Mucosa of descending colon (tissue), 3 donors: ENCODE results near the gene CARD14. TPM values are rescaled to one million over a fixed set of nuclear protein-coding genes. Genes with fewer than 3 reads are reported as not detected.

Experiments
- ATAC-seq: fragments of 200-7000 bp; cut with Tn5 transposase; one replicate; pipeline ENCODE4 v1.9.1; 2020; ENCODE audit warnings: mild to moderate bottlenecking, moderate library complexity
- DNase-seq, 3 donors: peaks; one replicate each; pipeline ENCODE4 v3.0.0-alpha.2; 2020
- H3K36me3 ChIP-seq: fragments of 200-600 bp; one replicate; pipeline ENCODE4 v1.8.0; 2021; ENCODE audit warnings: low read depth, mild to moderate bottlenecking
- H3K4me1 ChIP-seq: fragments of 200-600 bp; one replicate; pipeline ENCODE4 v1.8.0; 2021; ENCODE audit warnings: low read depth, mild to moderate bottlenecking
- H3K4me3 ChIP-seq: fragments of 200-600 bp; one replicate; pipeline ENCODE4 v1.8.0; 2021; ENCODE audit warnings: mild to moderate bottlenecking
- H3K9me3 ChIP-seq: fragments of 200-600 bp; one replicate; pipeline ENCODE4 v1.8.0; 2021; ENCODE audit warnings: mild to moderate bottlenecking
- CTCF ChIP-seq: fragments of 200-600 bp; IDR thresholded peaks from one replicate; pipeline ENCODE4 v1.8.0; 2022; ENCODE audit warnings: antibody characterized with exemption, mild to moderate bottlenecking
- intact Hi-C, 2 donors: fragments of 100-400 bp; cut with DNase I in 1 of 2; cut with micrococcal nuclease in 1 of 2; formaldehyde crosslinking; loops; one replicate each; pipeline versions ENCODE4 v1.11.0 to v1.11.1; 2022; cut with DNase I, micrococcal nuclease
- total RNA-seq, 3 donors: library from RNA; stranded (reverse); fragmentation: NEBNext Ultra II Directional in 2 of 3; extraction: Animal tissue kit (Norgen Biotek cat#: 25700) in 2 of 3; gene quantifications; one replicate each; pipeline versions ENCODE4 v1.2.1 to v1.2.4, GENCODE V29; 2021 to 2023
- donor health status: DM: no; HTN: no; CAD: no; lungs with moderate emphysema.
- donor health status: DM: no; HTN: no; CAD: no.
- donor health status: DM: no; HTN: yes; CAD: no.

CARD14 gene
- total RNA-seq, 3 donors from 2014 or later, result 0.38 to 2.4 (median 1.4) TPM

- ATAC-seq (no peak), DNase-seq (no peak)
- peaks cover 9% of the 10 kb centered on the region for H3K36me3 ChIP-seq
- H3K4me3 ChIP-seq, result no peak overlapping the region
- TF ChIP-seq CTCF, result no peak
- peaks cover 19% of the 10 kb centered on the region for H3K4me1 ChIP-seq
- intact Hi-C loops, result loop anchor here in 1 of 2 donors (10.0 kb wide), 1 partner anchor 61 kb away; no protein-coding TSS in a partner anchor
- H3K9me3 ChIP-seq, result no peaks in the 10 kb centered on the region
These were observed 24.5 kb upstream of the CARD14 start for GRCh38 chr17:80145076-80146075.

- Histone ChIP-seq H3K36me3 (peaks cover 9% of the 10 kb centered on the region), H3K4me1 (peaks cover 19% of the 10 kb centered on the region), H3K9me3 (no peaks in the 10 kb centered on the region), H3K4me3 (peak overlapping the region; percentile 90)
- peak; percentile 22 for ATAC-seq
- intact Hi-C loops, result loop anchor here in 1 of 2 donors (10.0 kb wide), 1 partner anchor 62 kb away; no protein-coding TSS in a partner anchor
- TF ChIP-seq CTCF, result no peak
- peak in 2 of 3 donors; percentile 23 to 73 for DNase-seq
These were observed 23.5 kb upstream of the CARD14 start for GRCh38 chr17:80146121-80147034.

- H3K9me3 ChIP-seq, result no peaks in the 10 kb centered on the region
- intact Hi-C loops, result loop anchor here in 1 of 2 donors (10.0 kb wide), 1 partner anchor 62 kb away; no protein-coding TSS in a partner anchor
- peaks cover 9% of the 10 kb centered on the region for H3K36me3 ChIP-seq
- H3K4me1 ChIP-seq, result peaks cover 19% of the 10 kb centered on the region
- peak within 1 kb of the TSS; percentile 90 for H3K4me3 ChIP-seq
- ATAC-seq, result peak; percentile 97
- DNase-seq, result peak; percentile 99
- TF ChIP-seq CTCF, result no peak
These were observed 22.6 kb upstream of the CARD14 start, which contains the start of gene EIF4A3 for GRCh38 chr17:80147035-80147822. TSS of gene EIF4A3 (minus strand) at chr17:80147128. CDS start at chr17:80146961, 167 bp downstream.

GRCh38 chr17:80151333-80151732 lies 18.5 kb upstream of the CARD14 start:
- no peak for TF ChIP-seq CTCF
- Histone ChIP-seq H3K4me1 (peaks cover 6% of the 10 kb centered on the region), H3K4me3 (no peak overlapping the region), H3K9me3 (peaks cover 10% of the 10 kb centered on the region), H3K36me3 (no peaks in the 10 kb centered on the region)
- no peak for ATAC-seq
- no peak for DNase-seq
- intact Hi-C loops, result no loop called here
